ENCODE results near the gene RCAN2. TPM values are rescaled to one million over a fixed set of nuclear protein-coding genes. Genes with fewer than 3 reads are reported as not detected.

RCAN2 gene
- total and polyA plus RNA-seq, 2 donors (not counting 1 experiment from before 2014, with no cell fraction given), result not detected

- H3K27ac Mint-ChIP-seq, result no peak overlapping the region
- Histone ChIP-seq H3K4me3 (ENCODE audit: control extremely low read depth in 1 of 5, extremely low read depth in 1 of 5, insufficient read depth in 1 of 5, low read depth in 2 of 5, low read length in 4 of 5) (no peak overlapping the region), H3K4me2 (replicated peaks; ENCODE audit: low read depth, low read length, poor library complexity, severe bottlenecking) (no peak overlapping the region), H4K20me1 (ENCODE audit: control insufficient read depth, insufficient read depth, low read length, poor library complexity, severe bottlenecking) (no peaks in the 10 kb centered on the region), H3K27ac (ENCODE audit: low read length in 2 of 2) (no peak overlapping the region), H3K36me3 (replicated peaks in 1 of 2; ENCODE audit: control extremely low read depth in 1 of 2, control insufficient read depth in 1 of 2, extremely low read depth in 1 of 2, insufficient read depth in 2 of 2, low read length in 1 of 2) (no peaks in the 10 kb centered on the region), H2AFZ (ENCODE audit: insufficient read depth, low read depth, low read length, poor library complexity, severe bottlenecking) (no peak overlapping the region), H3K27me3 (replicated peaks in 1 of 4; ENCODE audit: control extremely low read depth in 1 of 4, control insufficient read depth in 3 of 4, insufficient read depth in 4 of 4, low read length in 3 of 4) (no peaks in the 10 kb centered on the region), H3K9me3 (ENCODE audit: control extremely low read depth in 1 of 3, control insufficient read depth in 2 of 3, insufficient read depth in 1 of 3, low read length in 2 of 3) (peaks cover 0 to 1% (median 0%) of the 10 kb centered on the region in 3 donors), H3K4me1 (ENCODE audit: control insufficient read depth in 2 of 2, insufficient read depth in 2 of 2, low read length in 2 of 2) (no peaks in the 10 kb centered on the region), H3K79me2 (ENCODE audit: control insufficient read depth, insufficient read depth, low read length) (no peaks in the 10 kb centered on the region), H3K9ac (ENCODE audit: low read length) (no peak overlapping the region)
- ChIA-PET POLR2A (no interaction called here), CTCF (no interaction called here)
- intact Hi-C loops (cut with micrococcal nuclease), result no loop called here
- H3K4me1 Mint-ChIP-seq, result no peaks in the 10 kb centered on the region
- no CpG with 5 or more reads among the region's 1 CpG for WGBS (ENCODE audit: insufficient coverage)
- H3K4me3 Mint-ChIP-seq, result no peak overlapping the region
- DNase-seq, result no peak
- H3K9me3 Mint-ChIP-seq (ENCODE audit: insufficient read depth), result no peaks in the 10 kb centered on the region
- ATAC-seq (ENCODE audit: low read depth), result no peak
- TF ChIP-seq CTCF (IDR thresholded peaks at IDR 0.05) (no peak), EZH2 (IDR thresholded peaks at IDR 0.05; ENCODE audit: borderline replicate concordance, insufficient read depth, low read depth, low read length, poor library complexity, severe bottlenecking) (no peak)
- H3K27me3 Mint-ChIP-seq, result peaks cover 9% of the 10 kb centered on the region
Observed at GRCh38 chr6:46302816-46303215, 188.4 kb downstream of the RCAN2 start.

- Histone ChIP-seq H3K9me3 (ENCODE audit: control extremely low read depth in 1 of 3, control insufficient read depth in 2 of 3, insufficient read depth in 1 of 3, low read length in 2 of 3) (peaks cover 0 to 1% (median 0%) of the 10 kb centered on the region in 3 donors), H3K4me2 (replicated peaks; ENCODE audit: low read depth, low read length, poor library complexity, severe bottlenecking) (no peak overlapping the region), H3K27me3 (replicated peaks in 1 of 4; ENCODE audit: control extremely low read depth in 1 of 4, control insufficient read depth in 3 of 4, insufficient read depth in 4 of 4, low read length in 3 of 4) (no peaks in the 10 kb centered on the region), H3K9ac (ENCODE audit: low read length) (no peak overlapping the region), H3K79me2 (ENCODE audit: control insufficient read depth, insufficient read depth, low read length) (no peaks in the 10 kb centered on the region), H2AFZ (ENCODE audit: insufficient read depth, low read depth, low read length, poor library complexity, severe bottlenecking) (no peak overlapping the region), H3K36me3 (replicated peaks in 1 of 2; ENCODE audit: control extremely low read depth in 1 of 2, control insufficient read depth in 1 of 2, extremely low read depth in 1 of 2, insufficient read depth in 2 of 2, low read length in 1 of 2) (no peaks in the 10 kb centered on the region), H3K4me3 (ENCODE audit: control extremely low read depth in 1 of 5, extremely low read depth in 1 of 5, insufficient read depth in 1 of 5, low read depth in 2 of 5, low read length in 4 of 5) (no peak overlapping the region), H4K20me1 (ENCODE audit: control insufficient read depth, insufficient read depth, low read length, poor library complexity, severe bottlenecking) (no peaks in the 10 kb centered on the region), H3K27ac (ENCODE audit: low read length in 2 of 2) (no peak overlapping the region), H3K4me1 (ENCODE audit: control insufficient read depth in 2 of 2, insufficient read depth in 2 of 2, low read length in 2 of 2) (no peaks in the 10 kb centered on the region)
- no peak for ATAC-seq (ENCODE audit: low read depth)
- intact Hi-C loops (cut with micrococcal nuclease), result no loop called here
- TF ChIP-seq CTCF (IDR thresholded peaks at IDR 0.05), result no peak
- WGBS (ENCODE audit: insufficient coverage), result 100% methylated on average over 2 of the region's 3 CpGs
- ChIA-PET POLR2A (no interaction called here), CTCF (no interaction called here)
- Mint-ChIP-seq H3K27ac (no peak overlapping the region), H3K9me3 (ENCODE audit: insufficient read depth) (no peaks in the 10 kb centered on the region), H3K27me3 (peaks cover 10% of the 10 kb centered on the region), H3K4me1 (no peaks in the 10 kb centered on the region), H3K4me3 (no peak overlapping the region)
- DNase-seq, result no peak
Observed at GRCh38 chr6:46302176-46302575, 189.1 kb downstream of the RCAN2 start.

All from B cell (primary cell).